ENCODE data around the gene AOAH. TPM values are rescaled to one million over a fixed set of nuclear protein-coding genes. Genes with fewer than 3 reads are reported as not detected.
"Not testable (repeated sequence)": the region's sequence is repeated elsewhere in the genome, so short reads cannot be mapped to it uniquely, and the experiment has no call there.

Gene AOAH
- total RNA-seq, 1 donor from 2014 or later, result 7.4 TPM

GRCh38 chr7:36506130-36506798 lies 218.0 kb downstream of the AOAH start:
- no peak for DNase-seq (ENCODE audit: extremely low spot score in 2 of 2)
- intact Hi-C loops (cut with DNase I), result no loop called here
- no peak for TF ChIP-seq POLR2A (IDR thresholded peaks at IDR 0.05)
- TF ChIP-seq CTCF (IDR thresholded peaks at IDR 0.05), result no peak
- no peak for TF ChIP-seq POLR2AphosphoS5 (IDR thresholded peaks at IDR 0.05; ENCODE audit: insufficient read depth in 1 of 2, low read depth in 1 of 2)
- no peak overlapping the region for H3K27ac ChIP-seq
- H3K4me1 ChIP-seq, result no peaks in the 10 kb centered on the region
- no peaks in the 10 kb centered on the region for H3K9me3 ChIP-seq
- H3K36me3 ChIP-seq, result no peaks in the 10 kb centered on the region
- H3K4me3 ChIP-seq, result no peak overlapping the region
- no peaks in the 10 kb centered on the region for H3K27me3 ChIP-seq

GRCh38 chr7:36504617-36505016 lies 219.7 kb downstream of the AOAH start:
- intact Hi-C loops (cut with DNase I); DNase-seq (ENCODE audit: extremely low spot score in 2 of 2); H3K4me1 ChIP-seq; H3K4me3 ChIP-seq; H3K27me3 ChIP-seq; H3K36me3 ChIP-seq; H3K9me3 ChIP-seq; H3K27ac ChIP-seq: not testable (repeated sequence)

GRCh38 chr7:36504216-36504615 lies 220.1 kb downstream of the AOAH start:
- H3K9me3 ChIP-seq; H3K27ac ChIP-seq; H3K36me3 ChIP-seq; H3K4me1 ChIP-seq; H3K4me3 ChIP-seq; intact Hi-C loops (cut with DNase I); DNase-seq (ENCODE audit: extremely low spot score in 2 of 2); H3K27me3 ChIP-seq: not testable (repeated sequence)

- H3K27me3 ChIP-seq, result no peaks in the 10 kb centered on the region
- no peak for TF ChIP-seq POLR2AphosphoS5 (IDR thresholded peaks at IDR 0.05; ENCODE audit: insufficient read depth in 1 of 2, low read depth in 1 of 2)
- no peak for TF ChIP-seq POLR2A (IDR thresholded peaks at IDR 0.05)
- TF ChIP-seq CTCF (IDR thresholded peaks at IDR 0.05), result no peak
- no peaks in the 10 kb centered on the region for H3K36me3 ChIP-seq
- intact Hi-C loops (cut with DNase I), result no loop called here
- no peak overlapping the region for H3K27ac ChIP-seq
- peaks cover 7% of the 10 kb centered on the region for H3K4me1 ChIP-seq
- DNase-seq (ENCODE audit: extremely low spot score in 2 of 2), result no peak
- H3K4me3 ChIP-seq, result no peak overlapping the region
- no peaks in the 10 kb centered on the region for H3K9me3 ChIP-seq
Measured at GRCh38 chr7:36497775-36498174, 226.5 kb downstream of the AOAH start.

- DNase-seq (ENCODE audit: extremely low spot score in 2 of 2); intact Hi-C loops (cut with DNase I); H3K4me1 ChIP-seq; H3K4me3 ChIP-seq; H3K9me3 ChIP-seq; H3K36me3 ChIP-seq; H3K27ac ChIP-seq; H3K27me3 ChIP-seq: not testable (repeated sequence)
Measured at GRCh38 chr7:36497176-36497575, 227.1 kb downstream of the AOAH start.

GRCh38 chr7:36496576-36496975 lies 227.7 kb downstream of the AOAH start:
- H3K27ac ChIP-seq, result no peak overlapping the region
- H3K4me1 ChIP-seq, result peaks cover 7% of the 10 kb centered on the region
- H3K27me3 ChIP-seq, result no peaks in the 10 kb centered on the region
- no peaks in the 10 kb centered on the region for H3K9me3 ChIP-seq
- intact Hi-C loops (cut with DNase I), result no loop called here
- TF ChIP-seq POLR2AphosphoS5 (IDR thresholded peaks at IDR 0.05; ENCODE audit: insufficient read depth in 1 of 2, low read depth in 1 of 2) (no peak), CTCF (IDR thresholded peaks at IDR 0.05) (no peak), POLR2A (IDR thresholded peaks at IDR 0.05) (no peak)
- H3K36me3 ChIP-seq, result no peaks in the 10 kb centered on the region
- DNase-seq (ENCODE audit: extremely low spot score in 2 of 2), result no peak
- H3K4me3 ChIP-seq, result no peak overlapping the region

- DNase-seq (ENCODE audit: extremely low spot score in 2 of 2), result no peak
- no peak overlapping the region for H3K4me3 ChIP-seq
- no peak for TF ChIP-seq POLR2AphosphoS5 (IDR thresholded peaks at IDR 0.05; ENCODE audit: insufficient read depth in 1 of 2, low read depth in 1 of 2)
- no peak for TF ChIP-seq CTCF (IDR thresholded peaks at IDR 0.05)
- no peak for TF ChIP-seq POLR2A (IDR thresholded peaks at IDR 0.05)
- no peaks in the 10 kb centered on the region for H3K9me3 ChIP-seq
- no peaks in the 10 kb centered on the region for H3K4me1 ChIP-seq
- H3K27me3 ChIP-seq, result no peaks in the 10 kb centered on the region
- intact Hi-C loops (cut with DNase I), result no loop called here
- H3K27ac ChIP-seq, result no peak overlapping the region
- H3K36me3 ChIP-seq, result no peaks in the 10 kb centered on the region
Measured at GRCh38 chr7:36491317-36491716, 233.0 kb downstream of the AOAH start.
